ENCODE results near the gene TMEM255B.

The TMEM255B gene

DNA sequence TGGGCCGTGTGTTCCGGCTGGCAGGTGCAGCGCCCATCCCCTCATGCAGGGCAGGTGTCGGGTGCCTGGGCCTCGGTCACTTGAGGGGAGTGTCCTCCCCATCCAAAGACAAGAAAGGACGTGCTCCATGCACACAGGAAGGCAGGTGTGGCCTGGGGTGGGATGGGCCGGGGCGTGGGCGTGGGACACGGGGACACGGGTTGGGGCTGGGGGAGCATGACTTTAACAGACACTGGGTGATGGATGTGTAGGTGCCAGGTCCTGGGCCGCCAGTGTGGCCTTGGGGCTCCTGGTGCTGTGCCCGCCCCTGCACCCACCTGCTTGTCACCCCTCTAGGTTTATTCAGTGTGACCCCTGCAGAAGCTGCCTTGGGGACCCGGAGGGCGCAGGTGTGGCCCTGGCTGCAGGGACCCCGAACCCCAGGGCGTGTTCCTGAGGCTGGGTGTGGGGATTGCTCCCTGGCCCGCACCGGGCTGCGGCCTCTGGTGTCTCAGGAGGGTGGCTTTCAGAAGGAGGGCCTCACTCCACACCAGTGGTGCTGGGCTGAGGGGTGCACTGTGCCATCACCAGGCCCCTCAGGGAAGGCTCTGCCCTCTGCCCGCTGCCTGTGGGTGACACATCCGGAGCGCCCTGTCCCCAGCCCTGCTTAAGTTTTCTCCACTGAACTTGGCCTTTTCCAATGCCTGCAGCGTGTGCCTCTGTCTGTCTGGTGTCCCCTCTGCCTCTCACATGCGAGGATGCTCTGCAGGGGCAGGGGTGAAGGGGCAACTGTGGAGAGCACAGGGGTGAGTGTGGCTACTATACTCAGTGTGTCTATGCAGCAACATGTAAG lies 5.2 kb downstream of the TMEM255B start:
- Histone ChIP-seq H3K9me2 (ENCODE audit: low read depth, low read length) (no peaks in the 10 kb centered on the region), H3K9me3 (ENCODE audit: low read length) (no peaks in the 10 kb centered on the region), H3K4me3 (ENCODE audit: low read depth, low read length, poor library complexity, severe bottlenecking) (no peak overlapping the region), H3K27ac (ENCODE audit: low read depth, low read length, poor library complexity, severe bottlenecking) (no peak overlapping the region), H3K79me2 (ENCODE audit: insufficient read depth, low read length) (no peaks in the 10 kb centered on the region), H3K9ac (ENCODE audit: low read length) (no peak overlapping the region), H3K4me2 (ENCODE audit: low read length) (no peak overlapping the region), H3K27me3 (ENCODE audit: insufficient read depth, low read length) (peaks cover 15% of the 10 kb centered on the region), H4K20me1 (ENCODE audit: insufficient read depth, low read length) (no peaks in the 10 kb centered on the region), H2AFZ (ENCODE audit: low read length) (no peak overlapping the region), H3F3A (ENCODE audit: insufficient read depth, low read length) (no peaks in the 10 kb centered on the region), H3K4me1 (ENCODE audit: insufficient read depth, low read length, severe bottlenecking) (peaks cover 6% of the 10 kb centered on the region), H3K36me3 (ENCODE audit: insufficient read depth, low read length) (no peaks in the 10 kb centered on the region)
- TF ChIP-seq, protein P1, sequence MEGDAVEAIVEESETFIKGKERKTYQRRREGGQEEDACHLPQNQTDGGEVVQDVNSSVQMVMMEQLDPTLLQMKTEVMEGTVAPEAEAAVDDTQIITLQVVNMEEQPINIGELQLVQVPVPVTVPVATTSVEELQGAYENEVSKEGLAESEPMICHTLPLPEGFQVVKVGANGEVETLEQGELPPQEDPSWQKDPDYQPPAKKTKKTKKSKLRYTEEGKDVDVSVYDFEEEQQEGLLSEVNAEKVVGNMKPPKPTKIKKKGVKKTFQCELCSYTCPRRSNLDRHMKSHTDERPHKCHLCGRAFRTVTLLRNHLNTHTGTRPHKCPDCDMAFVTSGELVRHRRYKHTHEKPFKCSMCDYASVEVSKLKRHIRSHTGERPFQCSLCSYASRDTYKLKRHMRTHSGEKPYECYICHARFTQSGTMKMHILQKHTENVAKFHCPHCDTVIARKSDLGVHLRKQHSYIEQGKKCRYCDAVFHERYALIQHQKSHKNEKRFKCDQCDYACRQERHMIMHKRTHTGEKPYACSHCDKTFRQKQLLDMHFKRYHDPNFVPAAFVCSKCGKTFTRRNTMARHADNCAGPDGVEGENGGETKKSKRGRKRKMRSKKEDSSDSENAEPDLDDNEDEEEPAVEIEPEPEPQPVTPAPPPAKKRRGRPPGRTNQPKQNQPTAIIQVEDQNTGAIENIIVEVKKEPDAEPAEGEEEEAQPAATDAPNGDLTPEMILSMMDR (IDR thresholded peaks at IDR 0.05; ENCODE audit: low read length) = no peak
- TF ChIP-seq EZH2 (IDR thresholded peaks at IDR 0.05; ENCODE audit: borderline replicate concordance, low read length) = no peak

DNA sequence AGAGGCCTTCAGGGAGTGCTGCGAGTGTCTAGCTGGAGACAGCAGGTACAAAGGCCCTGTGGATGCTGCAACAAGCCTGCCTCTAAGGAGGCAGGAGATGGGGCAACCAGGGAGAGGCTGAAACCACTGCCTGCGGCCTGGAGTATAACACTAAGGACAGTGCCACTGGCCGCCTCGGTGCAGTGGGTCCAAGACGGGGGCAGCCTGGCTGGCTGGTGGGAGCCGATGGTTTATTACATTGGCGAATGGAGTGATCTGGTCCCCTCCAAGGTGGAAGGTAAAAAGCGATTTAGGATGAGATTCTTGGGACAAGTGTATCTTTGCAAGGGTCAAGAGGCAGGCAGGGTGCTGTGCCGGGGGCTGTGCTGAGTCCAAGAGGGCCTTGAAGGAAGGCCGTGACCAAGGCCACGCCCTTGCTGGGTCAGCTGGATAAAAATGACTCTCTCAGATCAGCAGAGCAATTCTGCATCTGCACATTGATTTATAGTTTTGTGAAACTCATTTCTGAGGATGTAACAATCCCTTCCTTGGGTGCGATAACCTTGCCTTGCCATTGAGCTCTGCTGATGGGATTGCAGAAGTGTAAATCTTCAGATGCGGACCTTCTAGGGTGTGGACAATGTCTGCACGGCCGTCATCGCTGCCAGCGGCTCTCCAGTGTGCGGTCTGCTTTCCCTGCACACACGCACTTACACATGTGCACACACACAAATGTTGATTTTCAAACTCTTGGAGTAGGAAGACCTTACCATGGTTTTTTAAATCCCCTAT lies 6.0 kb downstream of the TMEM255B start:
- Histone ChIP-seq H3K4me2 (ENCODE audit: low read length) (no peak overlapping the region), H3K79me2 (ENCODE audit: insufficient read depth, low read length) (no peaks in the 10 kb centered on the region), H3K36me3 (ENCODE audit: insufficient read depth, low read length) (no peaks in the 10 kb centered on the region), H3F3A (ENCODE audit: insufficient read depth, low read length) (no peaks in the 10 kb centered on the region), H3K9me3 (ENCODE audit: low read length) (no peaks in the 10 kb centered on the region), H3K27me3 (ENCODE audit: insufficient read depth, low read length) (peaks cover 13% of the 10 kb centered on the region; the same call in 1 of the 2 replicates), H3K9me2 (ENCODE audit: low read depth, low read length) (no peaks in the 10 kb centered on the region), H3K4me3 (ENCODE audit: low read depth, low read length, poor library complexity, severe bottlenecking) (no peak overlapping the region), H4K20me1 (ENCODE audit: insufficient read depth, low read length) (no peaks in the 10 kb centered on the region), H2AFZ (ENCODE audit: low read length) (no peak overlapping the region), H3K27ac (ENCODE audit: low read depth, low read length, poor library complexity, severe bottlenecking) (no peak overlapping the region), H3K9ac (ENCODE audit: low read length) (no peak overlapping the region), H3K4me1 (ENCODE audit: insufficient read depth, low read length, severe bottlenecking) (no peaks in the 10 kb centered on the region)
- no peak for TF ChIP-seq EZH2 (IDR thresholded peaks at IDR 0.05; ENCODE audit: borderline replicate concordance, low read length)
- TF ChIP-seq, protein P1 (IDR thresholded peaks at IDR 0.05; ENCODE audit: low read length) = no peak

DNA sequence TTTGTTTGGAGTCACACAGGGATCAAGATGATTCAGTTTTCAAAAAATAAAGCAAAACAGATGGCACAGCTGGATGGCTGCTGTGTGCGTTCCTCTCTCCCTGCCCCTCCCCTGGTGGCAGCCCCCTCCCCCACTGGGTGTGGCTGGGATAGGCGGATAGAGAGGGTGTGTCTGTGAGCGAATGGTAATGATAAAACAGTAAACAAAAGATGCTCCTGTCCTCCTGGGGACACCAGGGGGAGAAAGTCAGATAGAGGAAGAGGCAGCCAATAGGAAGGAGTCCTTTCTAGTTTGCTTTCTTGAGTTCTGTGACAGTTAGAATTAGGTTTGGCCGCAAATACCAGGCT lies 6.5 kb downstream of the TMEM255B start:
- Histone ChIP-seq H3K4me1 (ENCODE audit: insufficient read depth, low read length, severe bottlenecking) (no peaks in the 10 kb centered on the region), H3K27ac (ENCODE audit: low read depth, low read length, poor library complexity, severe bottlenecking) (no peak overlapping the region), H4K20me1 (ENCODE audit: insufficient read depth, low read length) (no peaks in the 10 kb centered on the region), H3K79me2 (ENCODE audit: insufficient read depth, low read length) (no peaks in the 10 kb centered on the region), H3K9me2 (ENCODE audit: low read depth, low read length) (no peaks in the 10 kb centered on the region), H3K36me3 (ENCODE audit: insufficient read depth, low read length) (no peaks in the 10 kb centered on the region), H3F3A (ENCODE audit: insufficient read depth, low read length) (no peaks in the 10 kb centered on the region), H2AFZ (ENCODE audit: low read length) (no peak overlapping the region), H3K27me3 (ENCODE audit: insufficient read depth, low read length) (peaks cover 12% of the 10 kb centered on the region; the same call in 1 of the 2 replicates), H3K9me3 (ENCODE audit: low read length) (no peaks in the 10 kb centered on the region), H3K4me3 (ENCODE audit: low read depth, low read length, poor library complexity, severe bottlenecking) (no peak overlapping the region), H3K4me2 (ENCODE audit: low read length) (no peak overlapping the region), H3K9ac (ENCODE audit: low read length) (no peak overlapping the region)
- TF ChIP-seq, protein P1 (IDR thresholded peaks at IDR 0.05; ENCODE audit: low read length) = no peak
- TF ChIP-seq EZH2 (IDR thresholded peaks at IDR 0.05; ENCODE audit: borderline replicate concordance, low read length) = no peak

Measured in OCI-LY1 (cell line).